Measurements from ENCODE around the gene SNN. TPM values are rescaled to one million over a fixed set of nuclear protein-coding genes. Genes with fewer than 3 reads are reported as not detected.

Gene SNN
- total and polyA plus RNA-seq, 9 of the 15 experiments (the other 6 are each of a cell fraction or from before 2014, with no cell fraction given), result 0.07 to 2.9 (median 1.9) TPM

GRCh38 chr16:11639925-11640899 is 28.0 kb upstream of the SNN start (continued):
- TF ChIP-seq GATAD2A (IDR thresholded peaks at IDR 0.05) (no peak), HDAC2 (IDR thresholded peaks at IDR 0.05) (no peak; the same call in 1 of the 2 replicates), MCM5 (IDR thresholded peaks at IDR 0.05; ENCODE audit: low read depth) (no peak), CEBPB (tag; IDR thresholded peaks at IDR 0.05) (peak; percentile 93), THAP12 (CRISPR knock-in tag; IDR thresholded peaks at IDR 0.05) (no peak), TRIM24 (IDR thresholded peaks at IDR 0.05) (peak in 1 of 2 experiments; percentile 33; a peak in 2 of 4 replicates), DNMT1 (IDR thresholded peaks at IDR 0.05) (no peak), ZNF263 (CRISPR knock-in tag; IDR thresholded peaks at IDR 0.05; ENCODE audit: borderline replicate concordance) (no peak), RAD51 (IDR thresholded peaks at IDR 0.05; ENCODE audit: borderline replicate concordance, low read depth) (no peak), C11orf30 (IDR thresholded peaks at IDR 0.05; ENCODE audit: low read depth) (peak; percentile 92), HLTF (IDR thresholded peaks at IDR 0.05) (no peak), ZNF23 (CRISPR knock-in tag; IDR thresholded peaks at IDR 0.05) (no peak), CREB5 (CRISPR knock-in tag; IDR thresholded peaks at IDR 0.05) (no peak), FOS (IDR thresholded peaks at IDR 0.05; ENCODE audit: extremely low read depth, insufficient read length) (no peak), EP300 (IDR thresholded peaks at IDR 0.05; ENCODE audit: low read length) (peak; percentile 3), MXD1 (CRISPR knock-in tag; IDR thresholded peaks at IDR 0.05; ENCODE audit: borderline replicate concordance, poor library complexity, severe bottlenecking) (no peak), POLR2H (tag; IDR thresholded peaks at IDR 0.05; ENCODE audit: low read depth) (no peak), JUNB (CRISPR knock-in tag; conservative IDR thresholded peaks at IDR 0.05) (0 out of 2 replicates have a peak, but pooled peaks have one; percentile 11), SMARCA5 (IDR thresholded peaks at IDR 0.05) (peak; percentile 27; the same call in 1 of the 2 replicates), ZNF3 (CRISPR knock-in tag; IDR thresholded peaks at IDR 0.05) (peak; percentile 91), ZNF212 (CRISPR knock-in tag; IDR thresholded peaks at IDR 0.05) (no peak), ZBTB43 (CRISPR knock-in tag; IDR thresholded peaks at IDR 0.05) (no peak), RBBP5 (IDR thresholded peaks at IDR 0.05; ENCODE audit: borderline replicate concordance, insufficient read depth, low read length, poor library complexity, severe bottlenecking) (no peak)

Data from K562 (cell line).